ENCODE results near the gene FNIP2.
"Not testable (repeated sequence)": the region's sequence is repeated elsewhere in the genome, so short reads cannot be mapped to it uniquely, and the experiment has no call there.

Gene FNIP2

GRCh38 chr4:158768555-158769174, at the start of gene FNIP2:
FNIP2 (plus strand) TSS chr4:158769026; CDS start chr4:158769213, 187 bp downstream.
- Mint-ChIP-seq H3K27ac (peak within 1 kb of the TSS; percentile 97), H3K4me1 (ENCODE audit: low read depth) (peaks cover 36% of the 10 kb centered on the region), H3K27me3 (ENCODE audit: low read depth) (peaks cover 7% of the 10 kb centered on the region), H3K9me3 (no peaks in the 10 kb centered on the region), H3K4me3 (peak within 1 kb of the TSS; percentile 99), H3K36me3 (ENCODE audit: low read depth) (peaks cover 3% of the 10 kb centered on the region)
- peak; percentile 74 for DNase-seq (ENCODE audit: low spot score)

GRCh38 chr4:158721680-158722079, 47.1 kb upstream of the FNIP2 start:
- Mint-ChIP-seq H3K27ac (peak overlapping the region; percentile 82), H3K36me3 (ENCODE audit: low read depth) (peaks cover 44% of the 10 kb centered on the region), H3K4me1 (ENCODE audit: low read depth) (peaks cover 42% of the 10 kb centered on the region)

GRCh38 chr4:158722291-158722916, 46.4 kb upstream of the FNIP2 start:
- H3K4me3 Mint-ChIP-seq = peak overlapping the region; percentile 99
- H3K4me1 Mint-ChIP-seq (ENCODE audit: low read depth) = peaks cover 42% of the 10 kb centered on the region
- H3K9me3 Mint-ChIP-seq = no peaks in the 10 kb centered on the region
- peak overlapping the region; percentile 100 for H3K27ac Mint-ChIP-seq
- DNase-seq (ENCODE audit: low spot score) = no peak
- H3K27me3 Mint-ChIP-seq (ENCODE audit: low read depth) = no peaks in the 10 kb centered on the region
- H3K36me3 Mint-ChIP-seq (ENCODE audit: low read depth) = peaks cover 41% of the 10 kb centered on the region

More at GRCh38 chr4:158721680-158722079, 47.1 kb upstream of the FNIP2 start:
- no peak for DNase-seq (ENCODE audit: low spot score)
- Mint-ChIP-seq H3K27me3 (ENCODE audit: low read depth) (no peaks in the 10 kb centered on the region), H3K9me3 (no peaks in the 10 kb centered on the region), H3K4me3 (peak overlapping the region; percentile 99)

- Mint-ChIP-seq H3K27me3 (ENCODE audit: low read depth) (no peaks in the 10 kb centered on the region), H3K4me3 (peak within 1 kb of the TSS; percentile 99), H3K27ac (peak within 1 kb of the TSS; percentile 100), H3K9me3 (no peaks in the 10 kb centered on the region), H3K36me3 (ENCODE audit: low read depth) (peaks cover 33% of the 10 kb centered on the region), H3K4me1 (ENCODE audit: low read depth) (peaks cover 37% of the 10 kb centered on the region)
- peak; percentile 85 for DNase-seq (ENCODE audit: low spot score)
Measured at GRCh38 chr4:158722917-158723793, 45.7 kb upstream of the FNIP2 start, which contains the start of gene PPID. PPID (minus strand) TSS chr4:158723396; CDS start chr4:158723288, 108 bp downstream.

- Mint-ChIP-seq H3K27ac (peak overlapping the region; percentile 78), H3K36me3 (ENCODE audit: low read depth) (peaks cover 23% of the 10 kb centered on the region), H3K4me3 (peak overlapping the region; percentile 61), H3K9me3 (no peaks in the 10 kb centered on the region), H3K27me3 (ENCODE audit: low read depth) (peaks cover 3% of the 10 kb centered on the region), H3K4me1 (ENCODE audit: low read depth) (peaks cover 44% of the 10 kb centered on the region)
- no peak for DNase-seq (ENCODE audit: low spot score)
Measured at GRCh38 chr4:158724637-158725036, 44.2 kb upstream of the FNIP2 start.

GRCh38 chr4:158726633-158727032, 42.2 kb upstream of the FNIP2 start:
- Mint-ChIP-seq H3K36me3 (ENCODE audit: low read depth) (peaks cover 6% of the 10 kb centered on the region), H3K4me3 (no peak overlapping the region)
- DNase-seq (ENCODE audit: low spot score) = no peak

GRCh38 chr4:158728236-158728635, 40.6 kb upstream of the FNIP2 start:
- Mint-ChIP-seq H3K4me3 (no peak overlapping the region), H3K4me1 (ENCODE audit: low read depth) (peaks cover 31% of the 10 kb centered on the region), H3K27me3 (ENCODE audit: low read depth) (peaks cover 20% of the 10 kb centered on the region), H3K9me3 (no peaks in the 10 kb centered on the region), H3K27ac (no peak overlapping the region), H3K36me3 (ENCODE audit: low read depth) (peaks cover 2% of the 10 kb centered on the region)
- no peak for DNase-seq (ENCODE audit: low spot score)

More at GRCh38 chr4:158726633-158727032, 42.2 kb upstream of the FNIP2 start:
- Mint-ChIP-seq H3K9me3 (no peaks in the 10 kb centered on the region), H3K4me1 (ENCODE audit: low read depth) (peaks cover 37% of the 10 kb centered on the region), H3K27ac (no peak overlapping the region), H3K27me3 (ENCODE audit: low read depth) (peaks cover 10% of the 10 kb centered on the region)

GRCh38 chr4:158729716-158730559, 38.9 kb upstream of the FNIP2 start:
- DNase-seq (ENCODE audit: low spot score) = peak; percentile 49
- H3K27me3 Mint-ChIP-seq (ENCODE audit: low read depth) = peaks cover 22% of the 10 kb centered on the region
- H3K4me3 Mint-ChIP-seq = no peak overlapping the region
- H3K9me3 Mint-ChIP-seq = no peaks in the 10 kb centered on the region
- peaks cover 20% of the 10 kb centered on the region for H3K4me1 Mint-ChIP-seq (ENCODE audit: low read depth)
- no peaks in the 10 kb centered on the region for H3K36me3 Mint-ChIP-seq (ENCODE audit: low read depth)
- no peak overlapping the region for H3K27ac Mint-ChIP-seq

GRCh38 chr4:158738866-158739265, 30.0 kb upstream of the FNIP2 start:
- Mint-ChIP-seq H3K4me1 (ENCODE audit: low read depth) (no peaks in the 10 kb centered on the region), H3K9me3 (no peaks in the 10 kb centered on the region), H3K27ac (no peak overlapping the region), H3K4me3 (no peak overlapping the region), H3K36me3 (ENCODE audit: low read depth) (no peaks in the 10 kb centered on the region), H3K27me3 (ENCODE audit: low read depth) (peaks cover 9% of the 10 kb centered on the region)
- DNase-seq (ENCODE audit: low spot score) = no peak

- no peak for DNase-seq (ENCODE audit: low spot score)
- no peaks in the 10 kb centered on the region for H3K4me1 Mint-ChIP-seq (ENCODE audit: low read depth)
- H3K27me3 Mint-ChIP-seq (ENCODE audit: low read depth) = peaks cover 6% of the 10 kb centered on the region
- H3K27ac Mint-ChIP-seq = no peak overlapping the region
- H3K4me3 Mint-ChIP-seq = no peak overlapping the region
- no peaks in the 10 kb centered on the region for H3K36me3 Mint-ChIP-seq (ENCODE audit: low read depth)
- no peaks in the 10 kb centered on the region for H3K9me3 Mint-ChIP-seq
Measured at GRCh38 chr4:158739600-158739999, 29.2 kb upstream of the FNIP2 start.

GRCh38 chr4:158741326-158742021, 27.4 kb upstream of the FNIP2 start:
- no peak overlapping the region for H3K27ac Mint-ChIP-seq

GRCh38 chr4:158746537-158746936, 22.3 kb upstream of the FNIP2 start:
- not testable (repeated sequence) for H3K27me3 Mint-ChIP-seq (ENCODE audit: low read depth); DNase-seq (ENCODE audit: low spot score); H3K27ac Mint-ChIP-seq; H3K9me3 Mint-ChIP-seq; H3K4me1 Mint-ChIP-seq (ENCODE audit: low read depth); H3K4me3 Mint-ChIP-seq; H3K36me3 Mint-ChIP-seq (ENCODE audit: low read depth)

More at GRCh38 chr4:158741326-158742021, 27.4 kb upstream of the FNIP2 start:
- DNase-seq (ENCODE audit: low spot score) = no peak
- no peak overlapping the region for H3K4me3 Mint-ChIP-seq
- H3K4me1 Mint-ChIP-seq (ENCODE audit: low read depth) = no peaks in the 10 kb centered on the region
- H3K36me3 Mint-ChIP-seq (ENCODE audit: low read depth) = no peaks in the 10 kb centered on the region
- H3K27me3 Mint-ChIP-seq (ENCODE audit: low read depth) = peaks cover 6% of the 10 kb centered on the region
- no peaks in the 10 kb centered on the region for H3K9me3 Mint-ChIP-seq

- Mint-ChIP-seq H3K9me3 (no peaks in the 10 kb centered on the region), H3K27ac (no peak overlapping the region), H3K4me1 (ENCODE audit: low read depth) (no peaks in the 10 kb centered on the region), H3K36me3 (ENCODE audit: low read depth) (no peaks in the 10 kb centered on the region), H3K27me3 (ENCODE audit: low read depth) (peaks cover 15% of the 10 kb centered on the region), H3K4me3 (no peak overlapping the region)
- DNase-seq (ENCODE audit: low spot score) = no peak
Measured at GRCh38 chr4:158750379-158750778, 18.4 kb upstream of the FNIP2 start.
